ENCODE measurements around the gene CCDC69. TPM values are rescaled to one million over a fixed set of nuclear protein-coding genes. Genes with fewer than 3 reads are reported as not detected.

Gene CCDC69
- total and polyA plus RNA-seq, 8 donors, result 6.8 to 66.4 (median 9.8) TPM

- Histone ChIP-seq H3K9me3 (no peaks in the 10 kb centered on the region), H3K4me3 (peak within 1 kb of the TSS; percentile 63 to 74), H3K27ac (peak within 1 kb of the TSS; percentile 63 to 86), H3K36me3 (no peaks in the 10 kb centered on the region), H3K27me3 (no peaks in the 10 kb centered on the region), H3K4me1 (peaks cover 5 to 57% of the 10 kb centered on the region in 2 donors)
- intact Hi-C loops (cut with DNase I), result no loop called here
- DNase-seq (peak; percentile 99 to 100 (median 99)), ATAC-seq (peak; percentile 95)
- TF ChIP-seq CTCF (IDR thresholded peaks at IDR 0.05), result no peak
These were observed 29.1 kb upstream of the CCDC69 start, which contains the start of gene GM2A for GRCh38 chr5:151252762-151253604. Gene GM2A (plus strand): TSS chr5:151253185. CDS start chr5:151253217, 32 bp downstream.

GRCh38 chr5:151251621-151252020 is 27.7 kb upstream of the CCDC69 start:
- H3K9me3 ChIP-seq, result no peaks in the 10 kb centered on the region
- no peak for TF ChIP-seq CTCF (IDR thresholded peaks at IDR 0.05)
- no peaks in the 10 kb centered on the region for H3K36me3 ChIP-seq
- no peak overlapping the region for H3K4me3 ChIP-seq
- H3K27ac ChIP-seq, result no peak overlapping the region
- H3K4me1 ChIP-seq, result peaks cover 5 to 44% of the 10 kb centered on the region in 2 donors
- ATAC-seq (no peak), DNase-seq (peak in 1 of 4 donors; percentile 31)
- intact Hi-C loops (cut with DNase I), result no loop called here
- no peaks in the 10 kb centered on the region for H3K27me3 ChIP-seq

- Histone ChIP-seq H3K36me3 (no peaks in the 10 kb centered on the region), H3K4me3 (no peak overlapping the region), H3K27me3 (no peaks in the 10 kb centered on the region), H3K27ac (no peak overlapping the region), H3K9me3 (no peaks in the 10 kb centered on the region), H3K4me1 (peaks cover 5 to 39% of the 10 kb centered on the region in 2 donors)
- DNase-seq (peak in 1 of 4 donors; percentile 19), ATAC-seq (no peak)
- no peak for TF ChIP-seq CTCF (IDR thresholded peaks at IDR 0.05)
- intact Hi-C loops (cut with DNase I), result no loop called here
These were observed 27.2 kb upstream of the CCDC69 start for GRCh38 chr5:151251001-151251551.

GRCh38 chr5:151250346-151251000 is 26.6 kb upstream of the CCDC69 start:
- no peak for ATAC-seq
- Histone ChIP-seq H3K27ac (no peak overlapping the region), H3K9me3 (no peaks in the 10 kb centered on the region), H3K4me1 (peaks cover 5 to 33% of the 10 kb centered on the region in 2 donors), H3K36me3 (no peaks in the 10 kb centered on the region), H3K4me3 (no peak overlapping the region), H3K27me3 (no peaks in the 10 kb centered on the region)
- intact Hi-C loops (cut with DNase I), result no loop called here
- peak in 1 of 4 donors; percentile 19 for DNase-seq
- no peak for TF ChIP-seq CTCF (IDR thresholded peaks at IDR 0.05)

GRCh38 chr5:151249281-151249680 is 25.4 kb upstream of the CCDC69 start:
- no peaks in the 10 kb centered on the region for H3K36me3 ChIP-seq
- TF ChIP-seq CTCF (IDR thresholded peaks at IDR 0.05), result no peak
- no peak for DNase-seq
- intact Hi-C loops (cut with DNase I), result no loop called here
- no peak overlapping the region for H3K27ac ChIP-seq
- H3K9me3 ChIP-seq, result no peaks in the 10 kb centered on the region
- no peak for ATAC-seq
- H3K4me3 ChIP-seq, result no peak overlapping the region
- H3K4me1 ChIP-seq, result peaks cover 5 to 21% of the 10 kb centered on the region in 2 donors
- no peaks in the 10 kb centered on the region for H3K27me3 ChIP-seq

Data from left lung (tissue), 10 donors.